HG02840 (cell line): Measurements from ENCODE around the gene HDAC11.
"Not testable (repeated sequence)": the region's sequence is repeated elsewhere in the genome, so short reads cannot be mapped to it uniquely, and the experiment has no call there.

Source experiments
- ATAC-seq: cut with Tn5 transposase; IDR thresholded peaks from one replicate; pipeline ENCODE4 v1.9.1; 2021; ENCODE audit warnings: mild to moderate bottlenecking, moderate library complexity, moderate number of reproducible peaks; ENCODE audit not compliant: unreplicated experiment, low FRiP score

HDAC11 gene

DNA sequence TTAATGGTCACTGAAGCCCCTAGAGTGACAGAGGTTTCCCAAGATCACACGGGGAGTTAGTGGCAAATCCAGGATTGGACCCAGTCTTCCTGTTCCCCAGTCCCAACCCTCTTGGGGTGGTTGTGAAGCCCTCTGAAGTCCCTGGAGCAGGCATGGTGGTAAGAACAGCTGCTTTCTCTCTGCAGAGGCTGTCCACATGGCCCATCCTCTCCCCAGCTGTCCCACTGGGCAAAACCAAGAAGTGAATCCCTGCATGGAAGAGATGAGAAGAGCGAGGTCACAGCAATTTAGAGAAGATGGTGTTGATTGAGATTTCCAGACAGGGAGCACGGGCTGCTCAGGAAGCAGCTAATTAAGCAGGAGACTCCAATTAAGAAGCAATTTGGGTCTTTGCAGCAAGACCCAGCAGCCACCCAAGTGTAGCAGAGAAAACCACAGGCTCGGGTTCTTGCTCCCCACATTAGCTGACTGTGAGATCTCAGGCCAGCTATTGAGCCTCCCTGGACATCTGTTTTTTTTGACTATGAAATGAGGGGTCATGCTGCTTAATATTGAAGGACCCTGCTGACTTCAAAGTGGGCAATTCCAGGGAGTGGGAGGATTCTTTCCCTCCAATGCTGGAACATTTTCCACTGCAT is 14.8 kb upstream of the HDAC11 start:
- no peak for ATAC-seq

DNA sequence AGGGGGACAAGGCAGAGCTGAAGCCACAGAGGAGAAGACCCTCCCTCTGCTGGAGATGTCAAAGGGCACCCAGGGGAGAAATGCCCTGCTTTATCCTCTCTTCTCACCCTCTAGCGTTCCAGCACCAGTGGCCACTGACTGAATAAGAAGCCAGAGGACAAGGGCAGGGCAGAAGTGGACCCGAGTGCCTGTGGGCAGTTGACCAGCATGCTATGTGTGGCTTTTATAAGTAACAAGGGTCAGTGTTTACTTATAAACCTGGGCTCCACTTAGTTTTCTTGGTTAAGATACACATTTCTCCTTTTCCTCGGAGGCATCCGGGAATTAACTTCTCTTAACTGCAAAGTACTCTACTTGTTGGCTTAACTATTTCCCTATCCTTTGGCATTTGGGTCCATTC is 13.3 kb upstream of the HDAC11 start:
- ATAC-seq, result no peak

DNA sequence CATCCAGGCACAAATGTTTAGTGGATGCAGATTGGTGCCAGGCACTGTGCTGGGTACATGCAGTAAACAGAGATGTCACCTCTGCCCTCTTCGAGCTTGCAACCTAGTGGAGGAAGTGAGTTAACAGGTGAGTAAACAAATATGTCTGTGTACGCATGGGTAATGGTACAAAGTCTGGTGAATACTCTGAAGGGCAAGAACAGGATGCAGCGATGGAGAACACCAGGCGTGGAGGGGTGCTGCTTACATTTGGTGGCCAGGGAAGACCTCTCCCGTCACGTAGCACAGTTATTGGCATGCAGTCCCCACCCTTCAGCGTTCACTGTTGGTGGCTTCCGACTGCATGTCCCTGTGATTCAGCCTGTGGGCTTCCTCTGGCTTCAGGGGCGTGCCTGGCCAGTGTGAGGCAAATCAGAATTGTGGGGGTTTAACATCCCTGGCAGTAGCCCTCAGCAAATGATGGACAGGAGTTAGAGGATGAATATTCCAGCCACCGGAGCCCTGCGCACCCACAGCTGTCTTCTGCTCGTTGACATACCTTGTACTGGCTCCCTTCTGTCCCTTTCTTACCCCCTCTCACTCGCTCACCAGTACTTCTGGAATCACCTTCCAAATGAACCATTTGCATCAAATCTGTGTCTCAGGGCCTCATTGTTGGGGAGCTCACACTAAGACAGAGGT is 9.1 kb upstream of the HDAC11 start:
- ATAC-seq, result no peak

DNA sequence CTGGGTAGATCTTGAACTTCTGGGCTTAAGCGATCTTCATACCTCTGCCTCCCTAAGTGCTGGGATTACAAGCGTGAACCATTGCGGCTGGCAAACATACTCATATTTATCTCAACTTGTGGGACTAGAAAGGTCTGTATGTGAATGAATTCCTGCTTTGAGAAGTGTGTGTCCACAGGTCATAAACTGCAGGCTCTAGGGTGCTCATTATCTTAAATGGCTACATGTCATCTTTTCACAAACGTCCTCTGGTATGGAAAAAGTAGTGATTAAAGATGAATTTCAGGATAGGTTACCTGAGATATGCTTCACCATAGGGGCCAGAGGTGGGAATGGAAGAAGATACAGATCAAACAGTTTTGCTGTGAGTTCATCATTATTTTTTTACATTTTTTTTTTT is 7.8 kb upstream of the HDAC11 start:
- no peak for ATAC-seq

DNA sequence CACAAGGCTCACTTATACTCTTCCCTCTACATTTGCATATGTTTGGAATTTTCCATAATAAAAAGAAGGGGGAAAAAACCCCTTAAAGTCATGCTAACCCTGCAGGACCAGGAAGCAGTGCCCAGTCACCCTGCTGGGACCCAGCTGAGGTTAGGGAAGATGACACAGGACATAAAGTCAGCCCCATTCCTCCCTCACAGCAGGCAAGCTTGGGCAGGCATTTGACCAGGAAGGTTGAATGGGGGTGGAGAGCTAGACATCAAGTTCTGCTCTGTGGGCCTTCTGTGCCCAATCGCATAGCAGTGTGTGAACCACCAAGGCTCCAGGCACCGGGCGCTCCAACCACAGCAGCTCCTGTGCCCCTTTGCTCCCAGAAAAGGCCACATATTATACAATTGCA is 7.1 kb upstream of the HDAC11 start:
- no peak for ATAC-seq

DNA sequence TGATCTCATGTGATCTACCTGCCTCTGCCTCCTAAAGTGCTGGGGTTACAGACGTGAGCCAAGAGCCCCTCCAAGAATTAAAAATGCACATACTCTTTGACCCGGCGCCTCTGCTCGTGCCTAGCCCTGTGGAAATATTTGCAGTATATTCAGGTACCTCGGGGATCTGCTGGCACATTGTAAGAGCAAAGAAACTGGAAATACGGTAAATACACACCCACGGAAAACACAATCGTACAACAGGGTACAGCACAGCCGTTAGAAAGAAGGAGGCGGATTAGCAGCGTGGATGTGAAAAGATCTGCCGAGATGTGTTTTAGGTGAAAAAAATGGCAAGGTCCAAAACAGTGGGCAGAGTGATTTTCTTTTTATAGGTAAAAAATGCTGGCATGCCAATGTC is 6.1 kb upstream of the HDAC11 start:
- ATAC-seq, result no peak

DNA sequence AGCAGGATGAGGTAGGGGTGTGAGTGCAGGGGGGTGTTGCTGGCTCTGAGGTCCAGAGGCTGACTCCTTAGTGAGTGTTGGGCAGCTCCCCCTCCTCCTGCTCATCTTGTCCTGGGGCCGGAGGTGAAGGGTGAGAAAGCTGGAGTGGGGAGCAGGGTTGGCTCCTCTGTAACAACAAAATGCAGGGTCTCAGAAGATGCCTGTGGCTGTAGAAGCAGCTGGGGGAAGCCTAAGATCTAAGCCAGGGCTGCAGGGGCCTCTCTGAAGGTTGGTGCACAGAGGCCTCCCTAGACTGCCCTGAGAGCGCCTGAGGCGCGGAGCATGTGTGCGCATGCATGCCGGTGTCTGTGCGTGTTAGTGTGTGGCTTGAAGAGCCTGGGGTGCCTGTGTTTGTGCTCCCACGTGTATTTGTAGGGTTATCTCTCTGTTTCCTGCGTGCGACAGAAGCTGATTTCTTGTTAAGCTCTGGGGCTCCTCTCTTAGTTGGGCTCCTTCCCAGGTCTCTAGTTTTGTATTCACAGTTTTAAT is 5.3 kb upstream of the HDAC11 start:
- ATAC-seq, result no peak

DNA sequence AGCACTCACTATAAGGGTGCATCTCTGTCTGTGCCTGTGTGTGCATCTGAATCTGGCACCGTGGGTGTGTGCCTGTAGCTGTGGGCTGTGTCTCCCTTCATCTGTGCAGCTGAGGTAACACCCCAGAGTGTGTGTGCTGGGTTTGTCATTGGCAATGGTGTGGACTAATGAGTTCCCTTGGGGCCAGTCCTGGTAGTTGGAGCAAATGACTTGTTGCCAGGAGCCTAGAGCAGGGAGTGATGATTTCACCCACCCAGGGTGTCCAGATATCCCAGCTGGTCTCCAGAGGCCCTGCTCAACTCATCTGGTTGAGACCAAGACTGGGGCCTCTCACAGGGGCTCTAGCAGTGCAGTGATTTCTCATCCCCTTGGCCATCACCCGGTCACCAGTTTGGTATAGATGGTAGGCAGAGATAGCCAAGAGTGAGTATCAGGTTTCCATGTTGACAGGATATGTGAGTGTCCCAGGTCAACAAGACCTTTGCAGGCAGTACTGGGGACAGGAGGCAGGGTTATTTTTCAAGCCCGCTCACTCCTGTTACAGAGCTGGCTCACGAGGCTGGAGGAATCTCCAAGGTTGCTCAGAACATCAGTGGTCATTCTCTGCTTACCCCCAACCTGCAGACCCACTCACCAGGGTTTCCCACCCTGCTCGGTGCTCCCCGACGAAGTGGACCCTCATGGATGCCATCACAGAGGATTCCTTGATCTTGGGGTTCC is 4.1 kb upstream of the HDAC11 start:
- ATAC-seq, result no peak

DNA sequence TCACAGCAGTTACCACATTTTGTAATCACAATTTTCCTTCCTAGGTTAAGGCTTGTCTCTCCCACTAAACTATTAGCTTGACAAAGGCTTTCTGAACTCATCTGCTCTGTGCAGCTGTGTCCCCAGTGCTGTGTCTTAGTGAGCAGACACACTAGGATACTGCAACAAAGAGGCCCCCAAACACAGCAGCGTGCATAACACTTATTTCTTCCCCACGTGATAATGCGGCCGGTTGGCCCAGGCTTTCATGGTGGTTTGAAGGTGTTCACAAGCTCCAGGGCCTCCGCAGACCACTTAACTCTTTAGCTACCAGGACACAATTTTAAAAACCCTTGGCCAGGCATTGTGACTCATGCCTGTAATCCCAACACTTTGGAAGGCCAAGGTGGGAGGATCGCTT is 2.2 kb upstream of the HDAC11 start:
- ATAC-seq, result no peak

DNA sequence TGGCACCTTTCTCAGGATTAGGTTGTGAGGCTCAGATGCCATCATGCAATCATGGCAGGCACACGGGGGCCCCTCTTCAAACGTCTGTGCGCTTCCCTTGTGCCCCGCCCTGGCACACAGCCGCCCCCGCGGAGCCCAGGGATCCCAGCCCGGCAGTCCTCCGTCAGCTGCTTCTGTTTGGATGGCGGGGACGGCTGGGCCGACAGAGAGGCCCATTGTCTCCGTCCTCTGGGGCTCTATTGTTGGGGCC is 849 bp upstream of the HDAC11 start:
- no peak for ATAC-seq

DNA sequence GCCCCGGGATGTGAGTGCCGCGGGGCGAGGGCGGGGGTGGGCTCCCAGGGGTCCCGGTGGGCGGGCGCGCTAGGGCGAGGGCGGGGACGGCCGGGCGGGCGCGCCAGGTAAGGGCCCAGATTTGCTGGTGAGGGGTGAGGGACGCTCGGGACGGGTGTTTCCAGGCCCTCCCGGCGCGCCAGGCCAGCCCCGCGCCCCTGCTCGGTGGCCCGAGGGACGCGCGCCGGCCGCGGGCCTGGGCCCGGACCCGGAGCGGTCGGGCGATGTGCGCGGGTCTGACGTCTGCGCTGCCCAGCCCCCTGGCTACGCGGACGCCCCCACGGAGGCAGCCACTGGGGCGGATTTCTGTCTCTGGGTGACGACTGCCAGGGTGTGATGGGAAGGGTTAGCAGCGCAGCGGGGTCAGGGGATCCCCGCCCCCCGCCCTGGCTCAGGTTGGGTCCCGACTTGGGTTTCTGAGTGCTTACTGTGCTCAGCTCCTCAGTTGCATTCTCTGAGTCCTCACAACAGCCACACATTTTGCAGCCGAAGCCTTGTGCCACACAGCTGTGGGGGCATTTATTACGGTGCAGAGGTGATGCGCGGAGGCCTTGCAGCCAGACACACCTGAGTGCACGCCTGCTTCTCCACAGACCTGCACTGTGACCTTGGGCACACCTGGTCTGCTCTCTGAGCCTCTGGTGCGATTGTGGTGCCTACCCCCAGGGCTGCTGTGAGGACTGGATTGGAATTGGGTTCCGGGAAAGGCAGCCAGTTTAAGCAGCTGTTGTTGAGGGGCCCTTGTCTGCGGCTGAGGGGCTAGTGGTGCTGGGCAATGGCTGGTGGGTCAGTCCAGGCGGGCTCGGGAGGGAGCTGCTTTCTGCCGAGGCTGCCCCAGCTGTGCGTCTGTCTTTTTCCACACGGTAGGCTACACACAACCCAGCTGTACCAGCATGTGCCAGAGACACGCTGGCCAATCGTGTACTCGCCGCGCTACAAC is 523 bp downstream of the HDAC11 start:
- peak; percentile 33 for ATAC-seq

DNA sequence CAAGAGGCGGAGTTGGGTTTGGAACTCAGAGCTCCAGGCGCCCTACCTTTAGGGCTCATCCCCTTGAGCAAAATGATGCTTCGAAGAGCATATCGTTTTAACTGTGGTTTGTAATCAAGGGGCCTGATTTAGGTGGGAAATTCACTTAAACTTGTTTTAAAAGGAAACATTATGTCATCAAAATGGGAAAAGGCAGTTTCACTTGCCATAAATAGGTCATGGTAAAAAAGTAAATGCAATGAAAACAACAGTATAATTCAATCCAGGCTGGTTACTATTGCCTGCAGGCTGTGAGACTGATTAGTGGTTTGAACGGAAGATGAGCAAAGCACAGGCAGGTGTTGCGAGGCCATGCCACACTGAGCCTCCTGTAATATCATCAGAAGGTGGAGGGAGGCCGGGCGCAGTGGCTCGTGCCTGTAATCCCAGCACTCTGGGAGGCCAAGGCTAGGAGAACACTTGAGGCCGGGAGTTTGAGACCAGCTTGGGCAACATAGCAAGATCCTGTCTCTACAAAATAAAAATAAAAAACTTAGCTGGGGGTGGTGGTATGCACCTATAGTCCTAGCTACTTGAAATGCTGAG is 2.1 kb downstream of the HDAC11 start:
- no peak for ATAC-seq

DNA sequence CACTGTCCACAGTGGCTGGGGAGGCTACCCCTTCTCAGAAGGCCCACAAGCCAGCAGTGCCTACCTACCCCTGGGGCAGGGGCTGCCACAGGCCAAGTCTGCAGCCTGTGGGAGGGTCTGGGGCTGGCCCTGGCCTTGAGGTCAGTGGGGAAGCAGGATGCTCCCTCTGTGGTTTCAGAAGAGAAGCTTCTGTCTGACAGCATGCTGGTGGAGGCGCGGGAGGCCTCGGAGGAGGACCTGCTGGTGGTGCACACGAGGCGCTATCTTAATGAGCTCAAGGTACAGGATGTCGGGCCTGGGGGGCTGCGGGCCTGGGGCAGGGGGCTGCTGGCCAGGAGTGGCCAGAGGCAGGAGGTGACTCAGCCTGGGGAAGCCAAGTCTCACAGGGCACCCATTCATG is 3.2 kb downstream of the HDAC11 start:
- ATAC-seq, result no peak

DNA sequence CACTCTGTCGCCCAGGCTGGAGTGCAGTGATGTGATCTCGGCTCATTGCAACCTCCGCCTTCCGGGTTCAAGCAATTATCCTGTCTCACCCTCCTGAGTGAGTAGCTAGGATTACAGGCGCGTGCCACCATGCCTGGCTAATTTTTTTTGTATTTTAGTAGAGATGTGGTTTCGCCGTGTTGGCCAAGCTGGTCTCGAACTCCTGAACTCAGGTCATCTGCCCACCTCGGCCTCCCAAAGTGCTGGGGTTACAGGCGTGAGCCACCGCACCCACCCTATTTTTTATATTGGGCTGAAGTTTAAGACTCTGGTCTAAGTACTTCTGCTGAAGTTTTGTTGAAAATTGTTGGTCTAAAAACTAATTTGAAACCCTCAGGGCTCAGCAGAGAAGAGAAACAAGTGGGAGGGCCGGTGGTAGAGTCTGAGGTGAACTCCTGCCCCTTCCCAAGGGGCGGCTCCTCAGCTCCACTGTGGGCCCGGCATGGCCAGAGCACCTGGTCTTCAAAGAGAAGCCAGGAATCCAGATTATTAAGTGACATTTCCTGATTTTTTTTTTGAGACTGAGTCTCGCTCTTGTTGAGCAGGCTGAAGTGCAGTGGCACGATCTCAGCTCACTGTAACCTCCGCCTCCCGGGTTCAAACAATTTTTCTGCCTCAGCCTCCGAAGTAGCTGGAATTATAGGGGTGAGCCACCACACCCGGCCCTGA is 4.0 kb downstream of the HDAC11 start:
- ATAC-seq, result no peak

DNA sequence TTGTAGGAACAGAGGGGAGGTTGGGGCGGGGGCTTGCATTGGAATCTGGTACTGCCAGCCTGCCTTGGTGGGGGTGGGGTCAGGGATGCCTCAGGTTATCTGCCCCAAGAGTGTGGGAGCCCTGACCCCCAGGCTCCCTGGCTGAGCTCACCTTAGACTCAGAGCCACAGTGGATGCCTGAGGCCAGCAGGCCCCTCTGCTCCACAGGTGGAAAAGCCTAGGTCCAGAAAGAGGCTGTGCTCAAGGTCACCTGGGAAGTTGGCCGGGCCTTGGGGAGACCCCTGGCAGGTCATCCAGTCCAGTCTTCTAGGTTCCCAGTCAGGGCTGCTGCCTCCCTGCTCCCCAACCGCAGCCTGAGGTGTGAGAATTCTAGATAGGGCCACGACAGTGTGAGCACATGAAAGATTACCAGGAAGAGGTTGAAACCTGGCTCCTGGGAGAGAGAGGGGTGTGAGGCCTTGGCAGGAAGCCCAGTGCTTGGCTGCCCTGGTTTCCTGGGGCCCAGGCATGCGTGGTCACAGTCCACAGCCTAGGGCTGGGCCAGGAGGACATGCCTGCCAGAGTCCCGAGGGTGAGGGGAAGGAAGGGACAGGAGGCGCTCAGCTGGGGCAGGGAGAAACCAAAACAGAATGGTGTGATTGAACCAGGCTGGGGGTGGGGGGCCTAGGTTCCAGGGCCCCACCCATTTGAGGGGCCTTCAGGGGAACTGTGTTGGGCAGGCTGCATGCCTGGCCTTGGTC is 4.9 kb downstream of the HDAC11 start:
- ATAC-seq, result no peak

DNA sequence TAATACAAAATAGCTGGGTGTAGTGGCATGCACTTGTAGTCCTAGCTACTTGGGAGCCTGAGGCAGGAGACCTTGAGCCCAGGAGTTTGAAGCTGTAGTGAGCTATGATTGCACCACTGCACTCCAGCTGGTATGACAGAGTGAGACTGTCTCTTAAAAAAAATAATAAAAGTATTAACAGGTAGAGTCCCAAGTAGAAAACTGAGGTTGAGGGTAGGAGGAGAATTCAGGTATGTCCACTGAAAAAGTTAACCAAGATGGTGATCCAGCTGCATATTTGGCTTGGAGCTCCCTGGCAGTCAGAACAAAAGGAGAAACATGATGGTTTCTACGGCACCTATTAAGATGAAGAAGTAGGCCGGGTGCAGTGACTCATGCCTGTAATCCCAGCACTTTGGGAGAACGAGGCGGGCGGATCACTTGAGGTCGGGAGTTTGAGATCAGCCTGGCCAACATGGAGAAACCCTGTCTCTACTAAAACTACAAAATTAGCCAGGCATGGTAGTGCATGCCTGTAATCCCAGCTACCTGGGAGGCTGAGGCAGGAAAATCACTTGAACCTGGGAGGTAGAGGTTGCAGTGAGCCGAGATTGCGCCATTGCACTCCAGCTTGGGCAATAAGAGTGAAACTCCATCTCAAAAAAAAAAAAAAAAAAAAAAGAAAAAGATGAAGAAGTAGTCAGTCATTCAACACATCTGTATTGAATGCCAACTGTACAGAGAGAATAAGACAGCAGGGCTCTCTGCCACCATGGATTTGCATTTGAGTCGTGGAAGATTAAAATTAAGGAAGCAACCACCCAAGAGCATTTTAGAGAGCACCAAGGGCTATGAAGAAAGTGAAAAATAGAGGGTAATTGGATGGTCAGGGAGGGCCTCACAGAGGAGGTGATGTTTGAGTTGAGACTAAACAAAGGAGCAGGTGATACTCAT is 5.8 kb downstream of the HDAC11 start:
- ATAC-seq, result not testable (repeated sequence)

DNA sequence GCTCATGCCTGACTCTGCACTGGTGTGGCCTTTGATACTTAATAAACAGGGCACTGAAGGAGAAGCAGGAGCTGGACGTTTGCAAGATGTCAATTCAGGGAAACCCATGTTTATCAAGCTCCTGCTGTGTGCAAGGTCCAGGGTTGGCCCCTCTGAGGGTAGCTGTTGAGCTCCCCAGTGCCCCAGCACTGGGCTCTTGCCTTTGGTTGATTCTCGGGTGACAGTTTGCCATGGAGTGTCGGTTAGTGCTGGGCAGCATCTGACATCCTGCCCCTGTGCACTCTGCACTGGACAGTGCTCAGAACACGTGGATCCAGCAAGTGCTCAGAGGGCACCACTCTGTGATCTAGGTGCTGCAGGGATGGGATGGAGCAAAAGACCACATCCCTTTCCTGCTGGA is 7.3 kb downstream of the HDAC11 start:
- ATAC-seq, result no peak
